GM18505 (cell line): Measurements from ENCODE around the gene CACNA1C.

Source experiments
- ATAC-seq: cut with Tn5 transposase; IDR thresholded peaks from one replicate; pipeline ENCODE4 v1.9.1; 2021; ENCODE audit not compliant: unreplicated experiment
- POLR2A ChIP-seq: IDR thresholded peaks from 4 replicates; pipeline ENCODE4 v1.6.1; 2011; ENCODE audit warnings: borderline replicate concordance; ENCODE audit not compliant: insufficient read depth, insufficient read length; ENCODE audit errors: extremely low read depth

Gene CACNA1C

GRCh38 chr12:2510045-2510444 is 457.3 kb downstream of the CACNA1C start:
- ATAC-seq = no peak
- no peak for TF ChIP-seq POLR2A

GRCh38 chr12:2513141-2514037 is 460.6 kb downstream of the CACNA1C start:
- ATAC-seq = no peak
- no peak for TF ChIP-seq POLR2A

GRCh38 chr12:2514038-2514340 is 461.2 kb downstream of the CACNA1C start:
- no peak for ATAC-seq
- TF ChIP-seq POLR2A = no peak

GRCh38 chr12:2520722-2521246 is 468.0 kb downstream of the CACNA1C start:
- no peak for TF ChIP-seq POLR2A

GRCh38 chr12:2523317-2523716 is 470.5 kb downstream of the CACNA1C start:
- TF ChIP-seq POLR2A = no peak
- no peak for ATAC-seq

More at GRCh38 chr12:2520722-2521246, 468.0 kb downstream of the CACNA1C start:
- ATAC-seq = no peak

- no peak for ATAC-seq
- no peak for TF ChIP-seq POLR2A
These were observed 471.1 kb downstream of the CACNA1C start for GRCh38 chr12:2523844-2524243.

- ATAC-seq = no peak
- TF ChIP-seq POLR2A = no peak
These were observed 473.6 kb downstream of the CACNA1C start for GRCh38 chr12:2526371-2526770.

GRCh38 chr12:2528001-2528400 is 475.2 kb downstream of the CACNA1C start:
- no peak for TF ChIP-seq POLR2A
- no peak for ATAC-seq

GRCh38 chr12:2529807-2530206 is 477.0 kb downstream of the CACNA1C start:
- no peak for TF ChIP-seq POLR2A
- ATAC-seq = no peak

GRCh38 chr12:2531371-2531770 is 478.6 kb downstream of the CACNA1C start:
- no peak for TF ChIP-seq POLR2A
- no peak for ATAC-seq

- TF ChIP-seq POLR2A = no peak
- ATAC-seq = no peak
These were observed 480.2 kb downstream of the CACNA1C start for GRCh38 chr12:2533036-2533435.

- no peak for ATAC-seq
- TF ChIP-seq POLR2A = no peak
These were observed 482.9 kb downstream of the CACNA1C start for GRCh38 chr12:2535583-2536204.

- no peak for ATAC-seq
- TF ChIP-seq POLR2A = no peak
These were observed 483.9 kb downstream of the CACNA1C start for GRCh38 chr12:2536724-2537123.
